ENCODE measurements around the gene HDAC5.

DNA sequence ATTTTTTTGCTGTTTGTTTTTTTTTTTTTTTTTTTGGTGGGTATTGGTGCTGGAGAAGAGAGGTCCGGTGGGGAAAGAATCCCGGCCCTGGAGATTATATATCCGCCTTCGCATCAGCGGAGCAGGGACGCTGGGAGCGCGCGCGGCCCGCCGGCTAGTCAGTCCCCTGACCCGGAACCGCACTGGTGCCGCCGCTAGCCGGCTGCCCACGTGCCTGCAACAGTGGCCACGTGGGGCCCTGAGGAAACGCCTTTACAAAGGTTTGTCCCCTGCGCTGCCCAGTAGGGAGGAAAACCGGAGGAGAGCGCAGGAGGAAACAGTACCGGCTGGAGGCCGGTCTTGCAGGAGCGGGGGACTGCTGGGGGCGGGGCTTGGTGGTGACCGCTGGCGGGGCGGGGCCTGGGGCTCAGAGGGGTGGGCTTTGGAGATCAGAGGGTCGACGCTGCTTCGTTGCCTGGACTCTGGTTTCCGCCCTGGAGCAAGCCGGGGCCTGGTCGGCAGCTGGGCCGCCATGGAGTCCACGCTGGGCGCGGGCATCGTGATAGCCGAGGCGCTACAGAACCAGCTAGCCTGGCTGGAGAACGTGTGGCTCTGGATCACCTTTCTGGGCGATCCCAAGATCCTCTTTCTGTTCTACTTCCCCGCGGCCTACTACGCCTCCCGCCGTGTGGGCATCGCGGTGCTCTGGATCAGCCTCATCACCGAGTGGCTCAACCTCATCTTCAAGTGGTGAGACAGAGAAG lies 52.8 kb downstream of the HDAC5 start, which contains the start of gene G6PC3:
- TF ChIP-seq EP300 (IDR thresholded peaks at IDR 0.05) (no peak), POLR2AphosphoS5 (IDR thresholded peaks at IDR 0.05) (peak; percentile 92 to 99 (median 97)), POLR2A (IDR thresholded peaks at IDR 0.05) (peak in 1 of 4 donors; percentile 39)
- TF ChIP-seq, protein P1, sequence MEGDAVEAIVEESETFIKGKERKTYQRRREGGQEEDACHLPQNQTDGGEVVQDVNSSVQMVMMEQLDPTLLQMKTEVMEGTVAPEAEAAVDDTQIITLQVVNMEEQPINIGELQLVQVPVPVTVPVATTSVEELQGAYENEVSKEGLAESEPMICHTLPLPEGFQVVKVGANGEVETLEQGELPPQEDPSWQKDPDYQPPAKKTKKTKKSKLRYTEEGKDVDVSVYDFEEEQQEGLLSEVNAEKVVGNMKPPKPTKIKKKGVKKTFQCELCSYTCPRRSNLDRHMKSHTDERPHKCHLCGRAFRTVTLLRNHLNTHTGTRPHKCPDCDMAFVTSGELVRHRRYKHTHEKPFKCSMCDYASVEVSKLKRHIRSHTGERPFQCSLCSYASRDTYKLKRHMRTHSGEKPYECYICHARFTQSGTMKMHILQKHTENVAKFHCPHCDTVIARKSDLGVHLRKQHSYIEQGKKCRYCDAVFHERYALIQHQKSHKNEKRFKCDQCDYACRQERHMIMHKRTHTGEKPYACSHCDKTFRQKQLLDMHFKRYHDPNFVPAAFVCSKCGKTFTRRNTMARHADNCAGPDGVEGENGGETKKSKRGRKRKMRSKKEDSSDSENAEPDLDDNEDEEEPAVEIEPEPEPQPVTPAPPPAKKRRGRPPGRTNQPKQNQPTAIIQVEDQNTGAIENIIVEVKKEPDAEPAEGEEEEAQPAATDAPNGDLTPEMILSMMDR (IDR thresholded peaks at IDR 0.05), result peak in 1 of 7 experiments; percentile 32
